PFSK-1 (cell line): Measurements from ENCODE around the gene GPNMB. TPM values are rescaled to one million over a fixed set of nuclear protein-coding genes. Genes with fewer than 3 reads are reported as not detected.

Experiments
- FOXP2 ChIP-seq: optimal IDR thresholded peaks from 2 replicates; pipeline ENCODE3; 2011; ENCODE audit warnings: borderline replicate concordance, control low read depth, inconsistent platforms; ENCODE audit not compliant: insufficient read depth; ENCODE audit errors: extremely low read length, extremely low read depth
- POLR2AphosphoS5 ChIP-seq: IDR thresholded peaks from 2 replicates; pipeline ENCODE4 v1.6.1; 2012; ENCODE audit warnings: low read depth, mild to moderate bottlenecking, control low read depth, low read length, moderate library complexity
- REST ChIP-seq, 2 experiments: IDR thresholded peaks; 2 replicates each; pipeline versions ENCODE4 v1.6.1 to v1.8.0; 2011 to 2012; ENCODE audit warnings: low read depth in 2 of 2, low read length in 2 of 2, control low read depth in 1 of 2, inconsistent platforms in 1 of 2, mild to moderate bottlenecking in 1 of 2, moderate library complexity in 1 of 2; ENCODE audit not compliant: insufficient read depth in 1 of 2
- SIN3A ChIP-seq: IDR thresholded peaks from 2 replicates; pipeline ENCODE4 v1.6.1; 2012; ENCODE audit warnings: mild to moderate bottlenecking, low read length, moderate library complexity, borderline replicate concordance; ENCODE audit not compliant: insufficient read depth
- TAF1 ChIP-seq: IDR thresholded peaks from 2 replicates; pipeline ENCODE4 v1.6.1; 2012; ENCODE audit warnings: low read length, control low read depth, borderline replicate concordance; ENCODE audit not compliant: insufficient read depth
- polyA plus RNA-seq: library from polyadenylated mRNA; unstranded; fragments of >200 nt; gene quantifications from one replicate; pipeline ENCODE4 v1.2.1, GENCODE V29; 2012; ENCODE audit warnings: low read depth, missing spikeins; ENCODE audit not compliant: insufficient read length

Gene GPNMB
- 37.5 TPM for polyA plus RNA-seq

DNA sequence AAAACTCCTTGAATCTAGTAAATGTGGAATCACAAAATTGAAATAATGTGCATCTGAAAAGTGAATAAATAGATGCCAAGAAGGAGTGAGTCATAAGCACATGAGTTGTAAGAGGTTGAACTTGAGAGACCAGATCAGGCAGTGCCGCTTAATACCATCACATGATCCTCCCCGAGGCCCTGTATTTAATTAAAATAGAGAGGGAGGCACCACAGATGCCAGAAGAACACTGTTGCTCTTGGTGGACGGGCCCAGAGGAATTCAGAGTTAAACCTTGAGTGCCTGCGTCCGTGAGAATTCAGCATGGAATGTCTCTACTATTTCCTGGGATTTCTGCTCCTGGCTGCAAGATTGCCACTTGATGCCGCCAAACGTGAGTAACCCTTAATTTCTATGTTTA, at the start of gene GPNMB:
Gene GPNMB (plus strand): TSS at position 221 of the 400 bp plus-strand sequence. CDS start 83 bp downstream, at position 304.
- TF ChIP-seq FOXP2 (no peak), SIN3A (no peak)

- no peak for TF ChIP-seq TAF1
- no peak for TF ChIP-seq POLR2AphosphoS5
- no peak for TF ChIP-seq FOXP2
- TF ChIP-seq SIN3A: no peak
- TF ChIP-seq REST (IDR thresholded peaks at IDR 0.05; ENCODE audit: insufficient read depth in 1 of 2, low read depth in 2 of 2, low read length in 2 of 2): no peak
Measured at GRCh38 chr7:23200331-23200730, 46.2 kb upstream of the GPNMB start.

DNA sequence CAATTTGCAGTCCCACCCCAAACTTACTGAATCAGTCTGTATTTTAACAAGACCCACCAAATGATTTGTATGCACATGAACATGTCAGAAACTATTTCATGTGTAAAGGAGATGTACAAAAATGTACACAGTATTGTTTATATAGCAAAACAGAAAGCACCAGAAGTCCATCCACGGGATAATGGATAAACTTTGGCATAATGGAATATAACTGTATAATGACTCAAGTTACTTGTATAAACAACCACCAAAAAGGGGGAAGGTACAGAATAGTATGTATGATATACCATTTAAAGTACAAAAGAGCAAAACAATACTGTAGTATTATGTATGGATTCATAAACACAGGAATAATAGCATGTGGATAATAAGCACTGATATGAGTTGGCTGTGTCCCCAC, 42.3 kb upstream of the GPNMB start:
- TF ChIP-seq POLR2AphosphoS5 (no peak), SIN3A (no peak), REST (IDR thresholded peaks at IDR 0.05; ENCODE audit: insufficient read depth in 1 of 2, low read depth in 2 of 2, low read length in 2 of 2) (no peak), FOXP2 (no peak), TAF1 (no peak)

DNA sequence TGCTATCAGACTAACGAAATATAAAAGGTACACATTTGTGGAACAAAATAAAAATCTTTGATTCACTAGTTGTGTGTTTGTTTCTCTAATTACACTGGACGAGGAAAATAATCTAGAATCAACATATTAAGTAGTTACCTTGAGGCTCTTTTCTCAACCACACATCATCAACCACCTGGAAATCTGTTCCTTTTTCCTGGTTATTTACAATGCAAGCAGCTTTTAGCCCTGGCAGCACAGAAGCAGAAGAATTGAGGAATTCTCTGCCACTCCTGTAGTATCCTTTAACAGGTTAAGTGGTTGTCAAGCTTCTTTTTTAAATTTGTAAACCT, 41.0 kb upstream of the GPNMB start:
- TF ChIP-seq FOXP2 (no peak), REST (IDR thresholded peaks at IDR 0.05; ENCODE audit: insufficient read depth in 1 of 2, low read depth in 2 of 2, low read length in 2 of 2) (no peak), SIN3A (no peak), TAF1 (no peak), POLR2AphosphoS5 (no peak)

DNA sequence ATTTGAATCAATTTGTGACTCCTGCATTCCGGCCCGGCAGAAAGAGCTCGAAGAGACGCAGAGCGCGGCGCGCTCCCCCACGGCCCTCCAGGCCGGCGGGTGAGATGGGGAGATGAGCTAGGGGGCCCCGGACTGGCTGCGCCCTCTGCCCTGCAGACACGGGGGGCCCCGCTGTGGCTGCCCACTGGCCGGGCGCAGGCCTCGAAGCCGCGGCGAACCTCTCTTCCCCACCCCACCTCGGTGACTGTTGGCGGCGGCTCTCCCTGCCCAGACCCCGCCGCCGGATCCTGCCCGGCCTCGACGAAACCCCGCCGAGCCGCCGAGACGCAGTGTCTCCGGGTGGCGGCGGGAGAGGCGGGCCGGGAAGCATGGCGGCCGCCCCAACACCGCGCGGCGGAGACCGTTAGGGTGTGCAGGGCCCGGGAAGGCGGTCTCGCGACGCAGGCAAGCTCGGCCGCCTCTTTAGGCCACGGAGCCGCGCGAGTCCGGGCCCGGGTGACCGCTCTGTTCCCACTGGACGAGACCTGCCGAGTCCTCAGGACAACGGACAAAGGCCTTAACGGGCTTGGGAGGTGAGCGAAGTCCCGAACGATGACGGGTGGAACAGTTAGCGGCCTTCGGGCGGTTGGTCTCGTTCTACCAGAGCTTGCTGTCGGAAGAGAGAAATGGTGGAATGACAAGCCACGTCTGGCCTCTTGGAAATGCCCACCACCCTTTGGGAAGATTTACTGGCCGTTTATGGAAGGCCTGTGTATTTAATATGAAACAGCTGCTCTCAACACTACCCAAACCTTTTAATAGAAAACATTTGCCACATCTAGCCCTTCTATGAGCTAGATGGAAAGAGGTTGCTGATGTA, 40.4 kb upstream of the GPNMB start:
- no peak for TF ChIP-seq POLR2AphosphoS5
- TF ChIP-seq REST (IDR thresholded peaks at IDR 0.05; ENCODE audit: insufficient read depth in 1 of 2, low read depth in 2 of 2, low read length in 2 of 2): no peak
- TF ChIP-seq SIN3A: no peak
